Fibroblast of skin of abdomen (primary cell): ENCODE measurements around the gene ITSN1.
A peak's percentile ranks its signal among the peaks of the same experiment; 100 is the strongest.
"Not testable (repeated sequence)": the region's sequence is repeated elsewhere in the genome, so short reads cannot be mapped to it uniquely, and the experiment has no call there.

Experiments used
- DNase-seq: peaks from one replicate; pipeline ENCODE4 v3.0.0-alpha.2; 2013

The ITSN1 gene

GRCh38 chr21:33684068-33684467 lies 41.8 kb downstream of the ITSN1 start:
- no peak for DNase-seq

GRCh38 chr21:33684923-33685560 lies 42.7 kb downstream of the ITSN1 start:
- no peak for DNase-seq

GRCh38 chr21:33685613-33686197 lies 43.4 kb downstream of the ITSN1 start:
- DNase-seq, result peak; percentile 84

- DNase-seq, result no peak
Measured at GRCh38 chr21:33686386-33686785, 44.1 kb downstream of the ITSN1 start.

DNA sequence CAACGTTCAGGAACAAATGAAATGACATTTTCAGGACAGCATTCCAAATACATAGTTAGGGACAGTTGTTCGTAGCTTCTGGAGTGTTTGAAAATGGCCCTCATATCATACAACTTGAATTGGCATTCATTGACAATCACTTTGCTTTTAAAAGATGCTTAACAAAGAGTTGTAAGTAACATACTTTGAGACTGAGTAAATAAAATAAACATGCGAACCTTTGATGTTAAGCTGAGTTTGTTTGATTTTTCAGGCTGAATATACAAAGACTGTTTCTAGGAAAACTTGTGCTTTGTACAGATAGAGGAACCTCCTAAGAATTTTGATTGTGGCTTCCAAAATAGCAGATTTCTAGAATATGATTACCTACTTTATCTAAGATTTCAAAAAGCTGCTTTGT lies 45.3 kb downstream of the ITSN1 start:
- DNase-seq, result no peak

DNA sequence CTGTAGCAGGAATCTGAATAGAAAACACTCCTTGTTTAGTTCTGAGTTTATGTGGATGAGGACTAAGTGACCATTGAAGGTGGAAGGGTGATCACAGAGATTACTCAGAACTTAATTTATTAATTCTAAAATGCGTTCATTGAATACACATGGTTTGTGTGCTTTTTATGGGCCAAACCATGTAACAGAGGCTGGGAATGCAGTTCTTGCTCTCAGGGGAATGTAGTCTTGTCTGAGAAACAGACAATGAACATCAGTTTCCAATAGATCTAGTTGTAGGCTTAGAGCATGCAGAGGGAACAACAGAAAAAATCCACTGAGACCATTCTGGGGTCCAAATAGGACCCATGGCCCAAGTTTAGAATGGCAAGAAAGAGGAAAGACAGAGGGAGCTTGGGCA lies 46.1 kb downstream of the ITSN1 start:
- peak; percentile 80 for DNase-seq

- no peak for DNase-seq
Measured at GRCh38 chr21:33690874-33691273, 48.6 kb downstream of the ITSN1 start.

- DNase-seq, result no peak
Measured at GRCh38 chr21:33691945-33692603, 49.8 kb downstream of the ITSN1 start.

GRCh38 chr21:33695813-33696212 lies 53.5 kb downstream of the ITSN1 start:
- DNase-seq, result no peak

DNA sequence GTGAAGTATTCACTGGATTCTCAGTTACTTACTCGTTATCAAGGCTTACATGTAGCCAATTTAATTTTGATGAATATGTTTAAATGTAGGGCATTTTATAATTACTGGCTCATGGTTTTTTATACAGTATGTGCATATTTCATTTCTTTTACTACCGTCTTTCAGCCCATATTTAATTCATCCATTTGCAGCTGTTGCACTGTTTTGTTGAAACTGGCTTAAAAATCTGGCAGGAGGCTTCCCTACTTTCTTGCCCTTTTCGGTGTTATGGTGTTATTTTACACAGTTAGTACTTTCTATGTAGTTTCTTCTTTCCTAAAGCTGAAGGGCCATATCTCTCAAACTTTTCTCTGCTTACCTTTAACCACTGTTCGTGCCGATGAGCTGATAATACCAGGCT lies 54.2 kb downstream of the ITSN1 start:
- no peak for DNase-seq

DNA sequence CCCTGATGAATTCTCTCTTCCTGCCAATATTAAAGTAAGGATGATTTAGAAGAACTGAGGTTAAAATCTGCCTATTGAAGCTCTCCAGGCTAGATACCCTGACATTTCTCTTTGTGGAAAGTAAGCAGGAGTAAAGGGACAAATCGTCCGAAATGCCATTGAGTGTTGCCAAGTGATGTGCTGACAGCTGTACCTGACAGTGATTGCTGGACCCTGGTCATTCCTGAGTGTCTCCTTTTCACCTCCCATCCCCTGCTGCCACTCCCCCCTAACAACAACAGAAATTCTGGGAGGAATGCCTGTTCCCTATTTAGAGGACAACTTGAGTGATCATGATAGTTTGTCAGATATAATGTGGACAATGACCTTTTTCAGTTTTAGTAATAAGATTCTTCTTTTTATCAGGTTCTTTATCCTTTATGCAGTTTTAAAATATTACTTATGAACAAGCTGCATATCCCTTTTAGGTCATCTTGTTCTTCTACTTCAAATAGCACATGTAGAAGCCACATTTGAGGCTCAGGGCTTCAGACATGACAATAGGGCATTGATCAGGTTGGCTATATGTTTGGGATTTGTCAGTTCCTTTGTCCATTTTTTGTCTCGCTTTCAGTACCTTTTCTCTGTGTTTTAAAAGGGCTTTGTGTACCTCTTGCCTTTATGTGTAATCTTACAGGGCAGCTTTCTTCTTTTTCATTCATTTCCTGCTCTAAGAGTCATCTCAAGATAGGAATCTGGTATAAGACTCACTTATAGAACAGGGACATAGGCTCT lies 56.0 kb downstream of the ITSN1 start:
- DNase-seq, result no peak

DNA sequence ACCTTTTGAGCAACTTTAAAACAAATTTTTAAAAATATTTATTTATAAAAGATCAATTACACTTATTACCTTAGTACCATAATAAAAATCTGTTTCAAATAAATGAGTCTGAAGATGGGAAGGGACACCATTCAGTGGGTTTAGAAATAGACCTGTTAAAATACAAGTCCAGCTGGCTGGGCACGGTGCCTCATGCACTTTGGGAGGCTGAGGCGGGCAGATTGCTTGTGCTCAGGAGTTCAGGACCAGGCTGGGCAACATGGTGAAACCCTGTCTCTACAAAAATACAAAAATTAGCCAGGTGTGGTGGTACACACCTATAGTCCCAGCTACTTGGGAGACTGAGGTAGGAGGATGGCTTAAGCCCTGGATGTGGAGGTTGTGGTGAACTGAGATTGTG lies 57.0 kb downstream of the ITSN1 start:
- no peak for DNase-seq

DNA sequence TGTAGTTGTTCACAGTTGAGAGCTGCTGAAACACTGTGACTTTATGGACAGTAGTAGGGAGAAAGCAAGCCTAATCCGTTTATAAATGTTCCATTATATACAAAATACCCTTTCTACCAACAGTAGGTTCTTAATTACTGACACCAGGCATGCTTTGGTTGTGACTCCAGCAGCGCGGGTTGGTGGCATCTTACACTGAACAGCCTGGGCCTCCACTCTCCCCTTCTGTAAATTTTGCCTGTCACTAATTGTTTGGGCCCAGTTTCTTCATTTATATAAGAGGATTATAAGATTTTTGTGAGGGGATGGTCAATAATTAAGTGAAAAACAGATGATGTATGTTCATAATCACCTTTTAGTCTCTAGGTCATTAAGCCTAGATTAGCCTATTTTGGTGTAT lies 58.2 kb downstream of the ITSN1 start:
- DNase-seq, result no peak

DNA sequence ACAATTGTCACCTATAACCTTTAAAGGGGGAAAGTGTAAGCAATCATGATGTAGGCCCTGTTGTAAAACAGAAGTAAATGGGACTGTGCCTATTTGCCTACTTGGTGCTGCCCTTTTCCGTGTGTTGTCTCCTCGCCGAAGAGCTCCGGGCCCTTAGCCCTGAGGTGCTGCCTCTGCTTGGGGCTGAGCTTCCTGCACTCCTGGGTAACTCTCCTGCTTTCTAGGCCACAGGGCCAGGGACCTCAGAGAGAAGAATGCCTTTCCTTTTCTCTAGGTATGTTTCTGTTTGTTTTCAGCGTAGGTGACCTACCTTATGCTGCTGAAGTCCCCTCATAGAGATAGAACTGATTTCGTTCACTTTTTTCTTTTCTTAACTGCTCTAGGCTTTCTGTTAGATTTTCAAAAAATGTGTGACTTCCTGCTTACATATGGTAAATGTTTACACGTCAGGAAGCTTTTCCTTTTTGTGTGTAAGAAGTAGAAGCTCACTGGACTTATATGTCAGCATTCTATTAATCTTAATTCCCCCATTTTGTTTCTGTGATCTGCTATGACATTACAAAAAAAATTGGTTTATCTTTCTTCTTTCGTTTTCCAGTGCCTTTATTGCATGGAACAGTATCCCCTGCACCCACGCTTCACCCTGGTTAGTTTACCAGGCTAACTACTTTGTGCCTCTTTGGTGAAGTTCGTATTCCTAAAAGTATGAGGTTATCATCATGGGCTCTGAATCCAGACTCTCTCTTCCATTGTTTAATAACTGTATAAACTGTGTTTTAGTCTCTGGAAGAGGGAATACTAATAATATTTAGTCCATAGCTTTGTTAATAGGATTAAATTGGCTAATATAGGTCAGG lies 61.7 kb downstream of the ITSN1 start:
- no peak for DNase-seq

DNA sequence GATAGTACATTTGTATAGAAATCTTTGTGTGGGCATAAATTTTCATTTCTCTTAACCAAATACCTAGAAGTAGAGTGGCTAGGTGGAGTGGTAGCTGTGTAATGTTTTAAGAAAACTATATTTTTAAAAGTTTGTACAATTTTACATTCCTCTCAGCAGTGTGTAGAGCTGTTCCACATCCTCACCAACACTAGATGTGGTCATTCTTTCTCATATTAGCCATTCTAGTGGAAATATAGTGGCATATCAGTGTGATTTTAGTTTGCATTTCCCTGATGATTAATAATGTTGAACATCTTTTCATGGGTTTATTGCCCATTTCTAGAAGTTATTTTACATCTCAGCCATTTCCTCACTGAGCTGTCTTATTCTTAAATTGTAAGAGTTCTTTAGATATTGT lies 65.5 kb downstream of the ITSN1 start:
- no peak for DNase-seq

DNA sequence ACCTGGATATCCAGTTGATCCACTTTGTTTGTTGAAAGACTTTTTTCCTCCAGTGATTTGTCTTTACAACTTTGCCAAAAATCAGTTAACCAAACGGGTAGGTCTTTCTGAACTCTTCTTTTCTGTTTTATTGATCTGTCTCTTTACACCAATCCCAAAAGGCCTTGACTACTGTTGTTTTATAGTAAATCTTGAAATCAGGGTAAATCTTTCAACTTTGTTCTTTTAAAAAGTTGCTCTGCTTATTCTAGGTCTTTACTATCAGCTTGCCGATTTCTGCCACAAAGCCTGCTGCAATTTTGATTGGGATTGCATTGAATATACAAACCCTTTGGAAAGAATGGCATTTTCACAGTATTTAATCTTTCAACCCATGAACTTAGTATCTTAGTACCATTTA lies 66.6 kb downstream of the ITSN1 start:
- DNase-seq, result no peak

- no peak for DNase-seq
Measured at GRCh38 chr21:33712022-33712803, 69.9 kb downstream of the ITSN1 start.

DNA sequence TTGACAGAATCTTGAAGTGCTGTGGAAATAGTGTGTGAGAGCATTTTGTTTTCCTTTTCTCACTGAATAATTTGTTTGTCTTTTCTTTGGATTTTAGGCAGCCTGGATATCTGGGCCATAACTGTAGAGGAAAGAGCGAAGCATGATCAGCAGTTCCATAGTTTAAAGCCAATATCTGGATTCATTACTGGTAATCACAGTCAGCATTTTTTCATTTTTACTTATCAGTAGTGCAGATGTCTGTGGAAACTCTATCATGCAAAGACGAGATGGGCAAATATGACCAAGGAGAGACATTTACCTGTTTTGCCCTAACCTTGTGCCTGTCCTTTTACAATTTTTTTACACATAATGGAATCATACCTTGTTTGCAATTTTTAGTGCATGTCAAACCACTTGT lies 78.8 kb downstream of the ITSN1 start:
- DNase-seq, result no peak

DNA sequence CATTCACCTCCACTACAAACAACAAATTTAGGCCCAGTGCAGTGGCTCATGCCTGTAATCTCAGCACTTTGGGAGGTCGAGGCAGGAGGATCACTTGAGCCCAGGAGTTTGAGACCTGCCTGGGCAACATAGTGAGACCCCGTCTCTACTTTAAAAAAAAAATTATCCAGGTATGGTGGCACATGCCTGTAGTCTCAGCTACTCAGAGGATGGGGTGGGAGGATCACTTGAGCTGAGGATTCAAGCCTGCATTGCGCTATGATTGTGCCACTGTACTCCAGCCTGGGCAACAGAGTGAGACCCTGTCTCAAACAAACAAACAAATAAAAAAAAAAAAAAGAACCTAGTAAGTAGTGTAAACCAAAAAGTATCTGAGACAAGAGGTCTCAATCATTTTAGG lies 86.8 kb downstream of the ITSN1 start:
- not testable (repeated sequence) for DNase-seq

GRCh38 chr21:33729641-33730040 lies 87.3 kb downstream of the ITSN1 start:
- DNase-seq, result no peak

DNA sequence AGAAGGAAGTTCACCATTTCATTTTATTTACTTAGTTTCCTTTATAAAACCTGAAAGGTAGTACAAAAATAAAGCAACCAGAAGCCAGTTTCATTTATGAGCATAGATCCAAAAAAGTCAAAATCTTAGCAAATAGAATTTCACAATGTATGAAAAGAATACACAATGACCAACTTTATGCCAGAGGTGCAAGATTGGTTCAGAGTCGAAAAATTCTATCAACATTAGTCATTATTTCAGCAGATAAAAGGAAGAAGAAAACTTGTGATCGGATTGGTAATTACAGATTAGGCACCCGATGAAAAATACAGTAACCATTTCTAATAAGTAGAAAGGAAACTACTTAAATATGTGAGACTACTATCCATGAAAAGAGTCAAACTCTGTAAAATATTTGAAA lies 89.1 kb downstream of the ITSN1 start:
- no peak for DNase-seq

GRCh38 chr21:33732038-33732437 lies 89.7 kb downstream of the ITSN1 start:
- DNase-seq, result no peak
